Lower lobe of right lung (tissue), 2 donors: Measurements from ENCODE around the gene FBXO45. TPM values are rescaled to one million over a fixed set of nuclear protein-coding genes. Genes with fewer than 3 reads are reported as not detected.
"Not testable (repeated sequence)": the region's sequence is repeated elsewhere in the genome, so short reads cannot be mapped to it uniquely, and the experiment has no call there.

Experiments used
- ATAC-seq, 2 donors: fragments of 200-7000 bp; cut with Tn5 transposase; one replicate each; pipeline ENCODE4 v1.9.1; 2020 to 2022; ENCODE audit warnings: mild to moderate bottlenecking in 2 of 2, moderate library complexity in 2 of 2
- DNase-seq: peaks from one replicate; pipeline ENCODE4 v3.0.0-alpha.2; 2020
- H3K27ac ChIP-seq: fragments of 200-600 bp; one replicate; pipeline ENCODE4 v1.8.0; 2022
- H3K27me3 ChIP-seq: fragments of 200-600 bp; one replicate; pipeline ENCODE4 v1.8.0; 2022; ENCODE audit warnings: low read depth
- H3K36me3 ChIP-seq: fragments of 200-600 bp; one replicate; pipeline ENCODE4 v1.8.0; 2022; ENCODE audit warnings: mild to moderate bottlenecking
- H3K4me1 ChIP-seq: fragments of 200-600 bp; one replicate; pipeline ENCODE4 v1.8.0; 2022
- H3K4me3 ChIP-seq: fragments of 200-600 bp; one replicate; pipeline ENCODE4 v1.8.0; 2022; ENCODE audit warnings: mild to moderate bottlenecking
- H3K9me3 ChIP-seq: fragments of 200-600 bp; one replicate; pipeline ENCODE4 v1.8.0; 2022
- intact Hi-C: fragments of 100-400 bp; cut with DNase I; formaldehyde crosslinking; loops from one replicate; pipeline ENCODE4 v1.11.0; 2022
- total RNA-seq: library from RNA; stranded (reverse); fragmentation: NEBNext Ultra II Directional; extraction: Animal tissue kit (Norgen Biotek cat#: 25700); gene quantifications from one replicate; pipeline ENCODE4 v1.2.1, GENCODE V29; 2021
- TF ChIP-seq, protein P1 (sequence below): fragments of 200-600 bp; IDR thresholded peaks from one replicate; pipeline ENCODE4 v1.8.0; 2022; ENCODE audit warnings: antibody characterized with exemption, mild to moderate bottlenecking
- donor health status: DM: no; HTN: yes; CAD: no; lungs with severe emphysema.

FBXO45 gene
- total RNA-seq, 1 donor from 2014 or later = 7.3 TPM

DNA sequence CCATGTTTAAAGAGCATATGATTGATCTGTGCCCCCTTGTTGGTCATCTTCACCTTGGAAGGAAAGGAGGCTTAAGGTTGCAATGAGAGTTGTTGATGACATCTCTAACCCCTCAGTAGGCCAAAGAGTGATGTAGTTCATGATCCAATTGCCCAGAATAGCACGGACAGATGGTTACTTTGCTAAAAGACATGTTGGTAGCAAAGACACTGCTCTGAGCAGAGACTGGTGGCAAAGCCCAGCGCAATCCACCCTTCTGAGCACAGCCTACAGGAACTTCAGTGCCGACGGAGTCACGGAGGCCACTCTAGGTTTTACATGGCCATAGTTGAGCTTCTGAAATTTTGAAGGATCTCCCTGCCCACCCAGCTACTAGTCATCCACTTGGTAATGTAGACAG is 21.8 kb downstream of the FBXO45 start:
- Histone ChIP-seq H3K27me3 (no peaks in the 10 kb centered on the region), H3K4me3 (no peak overlapping the region), H3K36me3 (peaks cover 23% of the 10 kb centered on the region), H3K27ac (no peak overlapping the region), H3K4me1 (no peaks in the 10 kb centered on the region), H3K9me3 (no peaks in the 10 kb centered on the region)
- intact Hi-C loops = no loop called here
- no peak for ATAC-seq
- no peak for DNase-seq
- TF ChIP-seq, protein P1, sequence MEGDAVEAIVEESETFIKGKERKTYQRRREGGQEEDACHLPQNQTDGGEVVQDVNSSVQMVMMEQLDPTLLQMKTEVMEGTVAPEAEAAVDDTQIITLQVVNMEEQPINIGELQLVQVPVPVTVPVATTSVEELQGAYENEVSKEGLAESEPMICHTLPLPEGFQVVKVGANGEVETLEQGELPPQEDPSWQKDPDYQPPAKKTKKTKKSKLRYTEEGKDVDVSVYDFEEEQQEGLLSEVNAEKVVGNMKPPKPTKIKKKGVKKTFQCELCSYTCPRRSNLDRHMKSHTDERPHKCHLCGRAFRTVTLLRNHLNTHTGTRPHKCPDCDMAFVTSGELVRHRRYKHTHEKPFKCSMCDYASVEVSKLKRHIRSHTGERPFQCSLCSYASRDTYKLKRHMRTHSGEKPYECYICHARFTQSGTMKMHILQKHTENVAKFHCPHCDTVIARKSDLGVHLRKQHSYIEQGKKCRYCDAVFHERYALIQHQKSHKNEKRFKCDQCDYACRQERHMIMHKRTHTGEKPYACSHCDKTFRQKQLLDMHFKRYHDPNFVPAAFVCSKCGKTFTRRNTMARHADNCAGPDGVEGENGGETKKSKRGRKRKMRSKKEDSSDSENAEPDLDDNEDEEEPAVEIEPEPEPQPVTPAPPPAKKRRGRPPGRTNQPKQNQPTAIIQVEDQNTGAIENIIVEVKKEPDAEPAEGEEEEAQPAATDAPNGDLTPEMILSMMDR = no peak

DNA sequence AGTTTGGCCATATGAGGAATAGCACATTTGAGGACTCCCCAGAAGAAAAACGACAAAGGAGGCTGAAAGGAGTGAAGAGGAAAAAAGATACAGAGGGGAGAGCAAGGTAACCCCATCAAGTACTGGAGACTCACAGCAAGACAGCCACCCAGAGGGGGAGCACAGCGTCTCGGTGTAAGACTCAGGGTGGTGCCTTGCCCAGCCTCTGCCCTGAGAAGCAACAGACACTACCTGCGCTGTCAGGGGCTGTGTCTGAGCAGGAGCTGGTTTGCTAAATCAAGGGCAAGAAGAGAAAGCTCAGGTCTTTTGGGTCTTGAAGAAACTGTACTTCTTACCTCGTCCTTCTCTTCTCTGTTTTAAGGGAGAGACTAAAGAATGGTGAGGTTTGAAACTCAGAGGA is 27.9 kb downstream of the FBXO45 start:
- H3K27me3 ChIP-seq = no peaks in the 10 kb centered on the region
- no peaks in the 10 kb centered on the region for H3K9me3 ChIP-seq
- intact Hi-C loops = no loop called here
- no peak overlapping the region for H3K27ac ChIP-seq
- no peak overlapping the region for H3K4me3 ChIP-seq
- no peak for DNase-seq
- no peak for ATAC-seq
- no peaks in the 10 kb centered on the region for H3K4me1 ChIP-seq
- TF ChIP-seq, protein P1 = no peak
- H3K36me3 ChIP-seq = no peaks in the 10 kb centered on the region

DNA sequence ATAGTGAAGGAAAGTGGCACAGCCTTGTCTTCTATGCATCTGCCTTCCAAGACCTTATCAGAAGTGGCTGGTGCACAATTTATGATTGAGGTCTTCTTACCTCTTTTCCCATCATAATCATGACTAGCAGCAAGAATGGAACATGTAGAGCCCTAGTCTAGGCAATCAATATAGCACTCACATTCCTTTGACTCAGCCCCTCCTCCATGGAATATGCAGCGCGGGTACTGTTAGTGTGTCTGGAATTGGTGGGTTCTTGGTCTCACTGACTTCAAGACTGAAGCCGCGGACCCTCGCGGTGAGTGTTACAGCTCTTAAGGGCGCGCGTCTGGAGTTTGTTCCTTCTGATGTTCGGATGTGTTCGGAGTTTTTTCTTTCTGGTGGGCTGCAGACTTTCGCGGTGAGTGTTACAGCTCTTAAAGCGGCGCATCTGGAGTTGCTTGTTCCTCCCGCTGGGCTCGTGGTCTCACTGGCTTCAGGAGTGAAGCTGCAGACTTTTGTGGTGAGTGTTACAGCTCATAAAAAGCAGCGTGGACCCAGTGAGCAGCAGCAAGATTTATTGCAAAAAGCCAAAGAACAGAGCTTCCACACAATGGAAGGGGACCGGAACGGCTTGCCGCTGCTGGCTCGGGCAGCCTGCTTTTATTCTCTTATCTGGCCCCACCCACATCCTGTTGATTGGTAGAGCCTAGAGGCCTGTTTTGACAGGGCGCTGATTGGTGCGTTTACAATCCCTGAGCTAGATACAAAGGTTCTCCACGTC is 29.7 kb downstream of the FBXO45 start:
- H3K4me1 ChIP-seq, H3K27me3 ChIP-seq, intact Hi-C loops, H3K27ac ChIP-seq, ATAC-seq, DNase-seq, H3K36me3 ChIP-seq, H3K9me3 ChIP-seq: not testable (repeated sequence)
- peak overlapping the region; percentile 17 for H3K4me3 ChIP-seq

DNA sequence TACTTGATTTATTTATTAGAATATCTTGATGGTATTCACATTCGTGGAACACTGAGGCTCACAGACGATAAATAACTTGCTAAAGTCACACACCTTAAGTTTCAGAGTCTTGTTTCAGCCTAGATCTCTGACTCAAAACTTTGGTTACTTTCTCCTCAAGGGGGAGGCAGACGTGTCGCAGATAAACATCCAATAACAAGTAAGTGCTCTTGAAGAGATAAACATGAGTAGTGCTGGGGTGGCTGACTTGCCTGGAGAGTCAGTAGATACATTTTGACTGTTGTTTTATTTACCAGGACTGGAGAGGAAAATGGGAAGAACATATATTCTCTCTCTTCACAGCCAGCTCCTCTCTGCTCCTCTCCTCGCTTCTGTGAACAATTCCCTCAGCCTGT is 31.3 kb downstream of the FBXO45 start:
- no peaks in the 10 kb centered on the region for H3K27me3 ChIP-seq
- H3K4me1 ChIP-seq = no peaks in the 10 kb centered on the region
- H3K4me3 ChIP-seq = no peak overlapping the region
- ATAC-seq (no peak), DNase-seq (no peak)
- TF ChIP-seq, protein P1 = no peak
- intact Hi-C loops = no loop called here
- H3K36me3 ChIP-seq = no peaks in the 10 kb centered on the region
- no peaks in the 10 kb centered on the region for H3K9me3 ChIP-seq
- H3K27ac ChIP-seq = no peak overlapping the region

DNA sequence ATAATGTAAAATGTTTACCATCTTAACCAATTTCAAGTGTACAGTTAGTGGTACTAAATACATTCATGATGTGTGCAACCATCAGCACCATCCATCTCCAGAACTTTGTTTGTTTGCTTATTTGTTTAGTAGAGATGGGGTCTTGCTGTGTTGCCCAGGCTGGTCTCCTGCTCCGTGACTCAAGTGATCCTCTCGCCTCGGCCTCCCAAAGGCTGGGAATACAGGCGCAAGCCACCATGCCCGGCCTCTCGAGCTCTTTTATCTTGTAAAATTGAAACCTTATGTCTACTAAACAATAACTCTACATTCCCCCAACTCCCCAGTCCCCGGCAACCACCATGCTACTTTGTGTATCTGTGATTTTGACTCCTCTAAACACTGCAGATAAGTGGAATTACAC is 31.9 kb downstream of the FBXO45 start:
- Histone ChIP-seq H3K4me1 (no peaks in the 10 kb centered on the region), H3K36me3 (no peaks in the 10 kb centered on the region), H3K27me3 (no peaks in the 10 kb centered on the region), H3K27ac (no peak overlapping the region), H3K9me3 (no peaks in the 10 kb centered on the region), H3K4me3 (no peak overlapping the region)
- no peak for DNase-seq
- ATAC-seq = no peak
- intact Hi-C loops = no loop called here
- TF ChIP-seq, protein P1 = no peak

DNA sequence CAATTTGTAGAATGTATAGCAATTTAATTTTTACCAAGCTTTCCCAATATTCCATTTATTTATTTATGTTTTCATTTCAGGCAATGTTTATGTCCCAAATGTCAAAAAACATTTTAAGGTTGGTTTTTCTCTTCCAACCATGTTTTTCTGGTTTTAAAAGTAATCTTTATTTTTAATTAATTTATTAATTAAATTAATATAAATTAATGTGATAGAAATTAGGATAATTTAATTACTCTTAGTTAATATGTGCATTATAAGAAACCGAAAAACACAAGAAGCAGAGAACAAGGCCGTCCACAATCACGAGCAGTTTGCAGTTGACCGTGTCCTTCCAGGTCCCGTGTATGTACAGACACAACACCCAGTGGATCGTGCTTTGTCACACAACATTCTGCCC is 34.2 kb downstream of the FBXO45 start:
- DNase-seq (no peak), ATAC-seq (no peak)
- Histone ChIP-seq H3K27me3 (no peaks in the 10 kb centered on the region), H3K9me3 (no peaks in the 10 kb centered on the region), H3K36me3 (no peaks in the 10 kb centered on the region), H3K27ac (no peak overlapping the region), H3K4me1 (no peaks in the 10 kb centered on the region), H3K4me3 (no peak overlapping the region)
- intact Hi-C loops = no loop called here
- TF ChIP-seq, protein P1 = no peak
